ENCODE data around the gene CLSTN2. TPM values are rescaled to one million over a fixed set of nuclear protein-coding genes. Genes with fewer than 3 reads are reported as not detected.

The CLSTN2 gene
- total RNA-seq, 1 experiment from 2014 or later = 0.68 TPM

GRCh38 chr3:140187656-140188221 is 252.8 kb downstream of the CLSTN2 start:
- Mint-ChIP-seq H3K4me3 (no peak overlapping the region), H3K9me3 (peaks cover 4 to 5% of the 10 kb centered on the region in 2 experiments; a peak in 3 of 5 replicates), H3K4me1 (no peaks in the 10 kb centered on the region), H3K27ac (no peak overlapping the region), H3K36me3 (ENCODE audit: insufficient read depth in 1 of 3, low read depth in 3 of 3) (peaks cover 0 to 5% (median 3%) of the 10 kb centered on the region in 3 experiments; a peak in 5 of 7 replicates), H3K27me3 (ENCODE audit: low read depth) (peaks cover under 1% of the 10 kb centered on the region; the same call in 1 of the 2 replicates)
- Histone ChIP-seq H2BK5ac (ENCODE audit: insufficient read length, low read length) (no peak overlapping the region), H3K18ac (ENCODE audit: insufficient read length, low read depth, low read length) (no peak overlapping the region), H2BK15ac (ENCODE audit: low read depth, low read length) (no peak overlapping the region), H3K4me2 (ENCODE audit: insufficient read depth, insufficient read length, low read length) (no peak overlapping the region), H3K14ac (ENCODE audit: insufficient read depth, low read length) (no peak overlapping the region), H3K4me1 (ENCODE audit: insufficient read depth, low read length) (no peaks in the 10 kb centered on the region), H3K79me2 (ENCODE audit: insufficient read depth, low read length) (no peaks in the 10 kb centered on the region), H3K27ac (ENCODE audit: insufficient read length, low read depth, low read length) (no peak overlapping the region), H4K5ac (ENCODE audit: insufficient read length, low read depth, low read length) (no peak overlapping the region), H2BK120ac (ENCODE audit: low read depth, low read length, poor library complexity, severe bottlenecking) (no peak overlapping the region), H3K27me3 (ENCODE audit: insufficient read depth, low read length) (no peaks in the 10 kb centered on the region), H4K20me1 (ENCODE audit: control insufficient read depth, insufficient read depth, insufficient read length) (no peaks in the 10 kb centered on the region), H4K91ac (ENCODE audit: insufficient read length, low read depth, low read length) (no peak overlapping the region), H3K4ac (ENCODE audit: low read depth, low read length) (no peak overlapping the region), H2AFZ (ENCODE audit: low read length) (no peak overlapping the region), H3K79me1 (ENCODE audit: insufficient read depth, low read depth, low read length, poor library complexity, severe bottlenecking) (no peaks in the 10 kb centered on the region), H3K56ac (ENCODE audit: insufficient read length, low read depth, low read length) (no peak overlapping the region), H4K8ac (replicated peaks; ENCODE audit: insufficient read length, low read depth, low read length) (no peak overlapping the region), H3T11ph (ENCODE audit: low read length) (no peak overlapping the region), H3K23ac (ENCODE audit: insufficient read length, low read depth, low read length) (no peak overlapping the region), H3K9me3 (ENCODE audit: control insufficient read depth, low read depth, low read length) (no peaks in the 10 kb centered on the region), H2BK20ac (ENCODE audit: low read depth, low read length, poor library complexity, severe bottlenecking) (no peak overlapping the region), H3K23me2 (ENCODE audit: insufficient read length, low read depth, low read length, poor library complexity, severe bottlenecking) (no peaks in the 10 kb centered on the region), H2AK5ac (ENCODE audit: insufficient read length, low read length) (no peak overlapping the region), H2BK12ac (ENCODE audit: insufficient read length, low read depth, low read length) (no peak overlapping the region), H3K9ac (ENCODE audit: extremely low read depth, insufficient read length, low read length) (no peak overlapping the region)
- DNase-seq = no peak
- no CpG with 5 or more reads among the region's 2 CpGs for WGBS (ENCODE audit: extremely low coverage, insufficient read length, low lambda C conversion rate)
- TF ChIP-seq, protein P1, sequence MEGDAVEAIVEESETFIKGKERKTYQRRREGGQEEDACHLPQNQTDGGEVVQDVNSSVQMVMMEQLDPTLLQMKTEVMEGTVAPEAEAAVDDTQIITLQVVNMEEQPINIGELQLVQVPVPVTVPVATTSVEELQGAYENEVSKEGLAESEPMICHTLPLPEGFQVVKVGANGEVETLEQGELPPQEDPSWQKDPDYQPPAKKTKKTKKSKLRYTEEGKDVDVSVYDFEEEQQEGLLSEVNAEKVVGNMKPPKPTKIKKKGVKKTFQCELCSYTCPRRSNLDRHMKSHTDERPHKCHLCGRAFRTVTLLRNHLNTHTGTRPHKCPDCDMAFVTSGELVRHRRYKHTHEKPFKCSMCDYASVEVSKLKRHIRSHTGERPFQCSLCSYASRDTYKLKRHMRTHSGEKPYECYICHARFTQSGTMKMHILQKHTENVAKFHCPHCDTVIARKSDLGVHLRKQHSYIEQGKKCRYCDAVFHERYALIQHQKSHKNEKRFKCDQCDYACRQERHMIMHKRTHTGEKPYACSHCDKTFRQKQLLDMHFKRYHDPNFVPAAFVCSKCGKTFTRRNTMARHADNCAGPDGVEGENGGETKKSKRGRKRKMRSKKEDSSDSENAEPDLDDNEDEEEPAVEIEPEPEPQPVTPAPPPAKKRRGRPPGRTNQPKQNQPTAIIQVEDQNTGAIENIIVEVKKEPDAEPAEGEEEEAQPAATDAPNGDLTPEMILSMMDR (conservative IDR thresholded peaks at IDR 0.05) = no peak

All from H9 (cell line).